Osteocyte (in vitro differentiated cells): ENCODE data around the gene COQ8B. TPM values are rescaled to one million over a fixed set of nuclear protein-coding genes. Genes with fewer than 3 reads are reported as not detected.

Experiments used
- DNase-seq: peaks from one replicate; pipeline ENCODE4 v3.0.0; 2021; ENCODE audit warnings: mixed read lengths; ENCODE audit not compliant: unreplicated experiment; ENCODE audit errors: extremely low spot score
- H3K27ac Mint-ChIP-seq: one replicate; pipeline ENCODE4 v1.8.0; 2021; ENCODE audit warnings: mild to moderate bottlenecking, mixed read lengths; ENCODE audit not compliant: unreplicated experiment
- H3K27me3 Mint-ChIP-seq: one replicate; pipeline ENCODE4 v1.8.0; 2021; ENCODE audit warnings: mixed read lengths; ENCODE audit not compliant: unreplicated experiment
- H3K36me3 Mint-ChIP-seq: one replicate; pipeline ENCODE4 v1.8.0; 2021; ENCODE audit warnings: mixed read lengths; ENCODE audit not compliant: unreplicated experiment
- H3K4me1 Mint-ChIP-seq: one replicate; pipeline ENCODE4 v1.8.0; 2021; ENCODE audit warnings: mixed read lengths; ENCODE audit not compliant: unreplicated experiment
- H3K4me3 Mint-ChIP-seq: one replicate; pipeline ENCODE4 v1.8.0; 2021; ENCODE audit warnings: mild to moderate bottlenecking, moderate library complexity, mixed read lengths; ENCODE audit not compliant: unreplicated experiment
- H3K9me3 Mint-ChIP-seq: one replicate; pipeline ENCODE4 v1.8.0; 2021; ENCODE audit warnings: mixed read lengths; ENCODE audit not compliant: unreplicated experiment
- CTCF ChIP-seq: fragments of 200-600 bp; sonication (generic); IDR thresholded peaks from 2 replicates; pipeline ENCODE4 v1.5.0; 2021; ENCODE audit warnings: antibody characterized with exemption, mild to moderate bottlenecking, moderate library complexity
- total RNA-seq: library from RNA; stranded (reverse); gene quantifications from 2 replicates; pipeline ENCODE4 v1.2.1, GENCODE V29; 2021

COQ8B gene
- total RNA-seq, 1 donor from 2014 or later: 42.0 TPM

GRCh38 chr19:40705950-40706619, 10.6 kb downstream of the COQ8B start:
- H3K9me3 Mint-ChIP-seq: no peaks in the 10 kb centered on the region
- peaks cover 35% of the 10 kb centered on the region for H3K36me3 Mint-ChIP-seq
- no peak for TF ChIP-seq CTCF
- H3K27ac Mint-ChIP-seq: no peak overlapping the region
- H3K27me3 Mint-ChIP-seq: no peaks in the 10 kb centered on the region
- no peaks in the 10 kb centered on the region for H3K4me1 Mint-ChIP-seq
- no peak overlapping the region for H3K4me3 Mint-ChIP-seq
- no peak for DNase-seq

GRCh38 chr19:40705362-40705651, 11.4 kb downstream of the COQ8B start:
- no peaks in the 10 kb centered on the region for H3K9me3 Mint-ChIP-seq
- no peaks in the 10 kb centered on the region for H3K27me3 Mint-ChIP-seq
- no peak overlapping the region for H3K4me3 Mint-ChIP-seq
- no peak for TF ChIP-seq CTCF
- no peaks in the 10 kb centered on the region for H3K4me1 Mint-ChIP-seq
- H3K27ac Mint-ChIP-seq: no peak overlapping the region
- no peak for DNase-seq
- H3K36me3 Mint-ChIP-seq: peaks cover 31% of the 10 kb centered on the region

GRCh38 chr19:40704491-40705361, 12.0 kb downstream of the COQ8B start:
- H3K4me1 Mint-ChIP-seq: no peaks in the 10 kb centered on the region
- peaks cover 31% of the 10 kb centered on the region for H3K36me3 Mint-ChIP-seq
- no peaks in the 10 kb centered on the region for H3K27me3 Mint-ChIP-seq
- no peak for DNase-seq
- no peaks in the 10 kb centered on the region for H3K9me3 Mint-ChIP-seq
- H3K27ac Mint-ChIP-seq: no peak overlapping the region
- H3K4me3 Mint-ChIP-seq: no peak overlapping the region
- TF ChIP-seq CTCF: no peak

GRCh38 chr19:40703029-40703755, 13.5 kb downstream of the COQ8B start:
- DNase-seq: no peak
- no peak for TF ChIP-seq CTCF
- peaks cover 26% of the 10 kb centered on the region for H3K36me3 Mint-ChIP-seq
- no peaks in the 10 kb centered on the region for H3K4me1 Mint-ChIP-seq
- H3K27me3 Mint-ChIP-seq: no peaks in the 10 kb centered on the region
- no peak overlapping the region for H3K27ac Mint-ChIP-seq
- H3K4me3 Mint-ChIP-seq: no peak overlapping the region
- no peaks in the 10 kb centered on the region for H3K9me3 Mint-ChIP-seq
